GM12878 (cell line): ENCODE measurements around the gene ADGRD1. TPM values are rescaled to one million over a fixed set of nuclear protein-coding genes. Genes with fewer than 3 reads are reported as not detected.

Experiments
- ATAC-seq: fragments of 200-7000 bp; cut with Tn5 transposase; 3 replicates; pipeline ENCODE4 v1.9.1; 2020; ENCODE audit warnings: mild to moderate bottlenecking, moderate library complexity
- BruUV-seq: library from RNA; stranded (reverse); fragments of 400-500 nt; replicated peaks from 2 replicates; lab custom pipeline; 2021; lab: Mats Ljungman, UMichigan
- CTCF ChIA-PET: fragments of 300-600 bp; sonication (Branson Sonifier 250); formaldehyde crosslinking; extraction: SDS; loops from one replicate; lab custom pipeline; 2021; ENCODE audit warnings: inconsistent platforms; lab: Yijun Ruan, JAX
- POLR2A ChIA-PET: fragments of 350-600 bp; formaldehyde crosslinking; extraction: SDS; loops from one replicate; lab custom pipeline; 2021; ENCODE audit warnings: inconsistent platforms; lab: Charles Lee
- RAD21 ChIA-PET: fragments of 300-600 bp; sonication (Branson Sonifier 250); formaldehyde crosslinking; loops from one replicate; lab custom pipeline; 2023; ENCODE audit warnings: antibody characterized with exemption; ENCODE audit not compliant: unreplicated experiment; lab: Charles Lee
- SMC1A ChIA-PET: fragments of 300-600 bp; sonication (Branson Sonifier 250); formaldehyde crosslinking; loops from one replicate; lab custom pipeline; 2023; ENCODE audit not compliant: unreplicated experiment, uncharacterized antibody; lab: Charles Lee
- DNase-seq: peaks from one replicate; pipeline ENCODE4 v3.0.0-alpha.2; 2011; ENCODE audit warnings: low read depth, low spot score
- FAIRE-seq: peaks from 3 replicates; lab custom pipeline; 2011; peaks lifted over from hg19 to GRCh38; lab: Jason Lieb, UNC
- H2AFZ ChIP-seq: 2 replicates; pipeline ENCODE4 v1.6.0; 2011; ENCODE audit warnings: low read depth, low read length, control low read depth; ENCODE audit not compliant: control insufficient read depth
- H3K27ac ChIP-seq: 2 replicates; pipeline ENCODE4 v1.5.1; 2011; ENCODE audit warnings: control low read depth; ENCODE audit not compliant: control insufficient read depth, insufficient read depth
- H3K27me3 ChIP-seq, 2 experiments: replicated peaks in 1 of 2; 2 replicates each; pipeline versions ENCODE4 v1.6.0 to v1.6.1; 2011; ENCODE audit warnings: low read length in 1 of 2; ENCODE audit not compliant: control insufficient read depth in 2 of 2, insufficient read depth in 2 of 2
- H3K36me3 ChIP-seq, 2 experiments: 2 replicates each; pipeline ENCODE4 v1.5.1; 2011; ENCODE audit warnings: low read length in 1 of 2; ENCODE audit not compliant: control insufficient read depth in 2 of 2, insufficient read depth in 2 of 2
- H3K4me1 ChIP-seq: 2 replicates; pipeline ENCODE4 v1.6.1; 2011; ENCODE audit warnings: mild to moderate bottlenecking, low read length, moderate library complexity, mixed read lengths; ENCODE audit not compliant: control insufficient read depth, insufficient read depth
- H3K4me2 ChIP-seq: 2 replicates; pipeline ENCODE4 v1.6.0; 2011; ENCODE audit warnings: control low read depth; ENCODE audit not compliant: control insufficient read depth, insufficient read depth
- H3K4me3 ChIP-seq: fragments of 200-600 bp; sonication (generic); 2 replicates; pipeline ENCODE4 v1.5.1; 2016
- H3K79me2 ChIP-seq: 2 replicates; pipeline ENCODE4 v1.6.0; 2011; ENCODE audit warnings: low read length; ENCODE audit not compliant: control insufficient read depth, insufficient read depth
- H3K9ac ChIP-seq: 2 replicates; pipeline ENCODE4 v1.8.0; 2011; ENCODE audit warnings: low read length, control low read depth, mixed read lengths; ENCODE audit not compliant: control insufficient read depth, insufficient read depth
- H3K9me3 ChIP-seq: replicated peaks from 3 replicates; pipeline ENCODE4 v1.5.1; 2011; ENCODE audit warnings: mild to moderate bottlenecking, low read length; ENCODE audit not compliant: control insufficient read depth, insufficient read depth
- H4K20me1 ChIP-seq: 2 replicates; pipeline ENCODE4 v1.6.0; 2011; ENCODE audit not compliant: control insufficient read depth, insufficient read depth
- BCL3 ChIP-seq: IDR thresholded peaks from 2 replicates; pipeline ENCODE4 v1.6.1; 2011; ENCODE audit warnings: borderline replicate concordance, low read depth, mild to moderate bottlenecking, moderate library complexity, low read length; ENCODE audit not compliant: insufficient read depth, poor library complexity, severe bottlenecking
- EP300 ChIP-seq, 2 experiments: fragments of 150-350 bp in 1 of 2; IDR thresholded peaks; 2 replicates each; pipeline ENCODE4 v1.6.1; 2011 to 2012; ENCODE audit warnings: low read depth in 2 of 2, low read length in 2 of 2, borderline replicate concordance in 1 of 2, improper control_type of control experiment in 1 of 2, inconsistent platforms in 1 of 2; ENCODE audit not compliant: control insufficient read depth in 1 of 2
- HSF1 ChIP-seq: fragments of 150-350 bp; IDR thresholded peaks from 2 replicates; pipeline ENCODE4 v1.6.1; 2014; ENCODE audit warnings: mild to moderate bottlenecking, low read depth, low read length
- IKZF2 ChIP-seq, 2 experiments: fragments of 450-650 bp; IDR thresholded peaks; 2 replicates each; pipeline ENCODE4 v1.6.1; 2017; ENCODE audit warnings: mild to moderate bottlenecking in 2 of 2, moderate library complexity in 2 of 2
- MLLT1 ChIP-seq: fragments of 450-650 bp; IDR thresholded peaks from 2 replicates; pipeline ENCODE4 v1.6.1; 2016; ENCODE audit warnings: mild to moderate bottlenecking
- MTA2 ChIP-seq: fragments of 450-650 bp; IDR thresholded peaks from 2 replicates; pipeline ENCODE4 v1.6.1; 2016; ENCODE audit warnings: low read depth, mild to moderate bottlenecking, moderate library complexity
- MTA3 ChIP-seq: IDR thresholded peaks from 2 replicates; pipeline ENCODE4 v1.6.1; 2012; ENCODE audit warnings: low read length, inconsistent platforms, borderline replicate concordance
- NBN ChIP-seq: fragments of 450-650 bp; IDR thresholded peaks from 2 replicates; pipeline ENCODE4 v1.6.1; 2016
- ZNF622 ChIP-seq: fragments of 450-650 bp; IDR thresholded peaks from 2 replicates; pipeline ENCODE4 v1.6.1; 2017; ENCODE audit warnings: mild to moderate bottlenecking, inconsistent platforms
- WGBS: methylation state at CpG from one replicate; pipeline ENCODE4 v1.1.6; 2016; ENCODE audit warnings: low lambda C conversion rate; ENCODE audit not compliant: insufficient replicate concordance, insufficient coverage; ENCODE audit errors: missing lambda C conversion rate; 5-methylcytosine and 5-hydroxymethylcytosine counted together
- in situ Hi-C: fragments of 300-500 bp; cut with MboI; formaldehyde crosslinking; loops from 9 replicates; pipeline ENCODE4 v1.14.3; 2018; ENCODE audit warnings: mixed read lengths
- intact Hi-C: fragments of 100-400 bp; cut with micrococcal nuclease; formaldehyde crosslinking; loops from one replicate; pipeline ENCODE4 v1.14.2; 2022; ENCODE audit not compliant: unreplicated experiment
- polyA plus RNA-seq, 11 experiments: library from polyadenylated mRNA; depleted of rRNA in 4 of 11; unstranded in 6 of 11; stranded (reverse) in 5 of 11; fragments of >200 nt; fragmentation: Nextera tagmentation in 4 of 11; fragmentation: Illumina TruSeq in 1 of 11; extraction: Ambion mirVana in 4 of 11; extraction: Trizol in 1 of 11; gene quantifications; 1 replicate in 1 of 11; 2 replicates in 10 of 11; pipeline versions ENCODE4 v1.2.1 to v1.2.3, GENCODE V29; 2011 to 2016; ENCODE audit warnings: inconsistent platforms in 2 of 11, missing spikeins in 2 of 11, low read depth in 1 of 11
- total RNA-seq, 4 experiments: library from RNA; depleted of rRNA in 3 of 4; stranded (reverse); fragments of >200 nt in 3 of 4; fragmentation: Illumina TruSeq in 1 of 4; extraction: Trizol in 1 of 4; gene quantifications; 2 replicates each; pipeline versions ENCODE4 v1.2.1 to v1.2.3, GENCODE V29; 2013 to 2021
- TF ChIP-seq, protein P1 (sequence below): fragments of 450-650 bp; IDR thresholded peaks from 2 replicates; pipeline ENCODE4 v1.6.1; 2017; ENCODE audit warnings: mild to moderate bottlenecking, moderate library complexity

The ADGRD1 gene
- total and polyA plus RNA-seq, 10 of the 15 experiments (the other 5 are each of a cell fraction or from before 2014, with no cell fraction given), result 0.15 to 12.7 (median 1.2) TPM

DNA sequence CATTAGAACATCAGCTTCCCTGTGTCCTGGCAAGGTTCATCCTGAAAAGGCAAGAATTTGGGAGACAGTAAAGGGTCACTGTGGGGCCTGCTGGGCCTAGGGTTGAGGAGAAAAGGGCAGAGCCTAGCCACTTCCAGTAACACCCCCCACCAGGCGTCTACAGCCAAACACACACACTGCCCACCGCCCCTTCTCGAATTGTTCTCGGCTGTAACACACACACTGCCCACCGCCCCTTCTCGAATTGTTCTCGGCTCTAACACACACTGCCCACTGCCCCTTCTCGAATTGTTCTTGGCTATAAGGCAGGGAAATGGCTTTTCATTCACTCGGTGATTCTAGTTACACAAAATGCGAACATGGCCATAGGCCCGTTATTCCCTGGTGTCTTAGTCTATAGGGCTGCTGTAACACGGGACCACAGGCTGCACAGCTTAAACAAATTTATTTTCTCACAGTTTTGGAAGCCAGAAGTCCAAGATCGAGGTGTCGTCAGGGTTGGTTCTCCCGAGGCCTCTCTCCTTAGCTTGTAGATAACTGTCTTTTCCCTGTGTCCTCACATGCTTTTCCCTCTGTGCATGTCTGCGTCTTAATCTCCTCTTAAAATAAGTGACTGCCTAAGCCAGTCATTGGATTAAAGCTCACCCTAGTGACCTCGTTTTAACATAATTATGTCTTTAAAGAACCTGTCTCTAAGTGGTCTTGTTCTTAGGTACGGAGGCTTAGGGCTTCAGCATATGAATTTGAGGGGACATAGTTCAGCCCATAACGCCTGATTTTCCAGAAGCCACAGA, 171.0 kb downstream of the ADGRD1 start:
- in situ Hi-C loops, result no loop called here
- 81% methylated on average over 19 of the region's 19 CpGs for WGBS
- H3K9ac ChIP-seq, result no peak overlapping the region
- no peak overlapping the region for H3K4me3 ChIP-seq
- DNase-seq, result no peak
- intact Hi-C loops, result no loop called here
- no peak for ATAC-seq
- H4K20me1 ChIP-seq, result no peaks in the 10 kb centered on the region
- ChIA-PET SMC1A (interaction anchor here (1.3 to 1.9 kb wide), 2 partner anchors 12 to 19 kb away, joined by 3 to 6 read pairs; no protein-coding TSS in a partner anchor), POLR2A (interaction anchor here (1.5 kb wide), 1 partner anchor 13 kb away, joined by 4 read pairs; no protein-coding TSS in a partner anchor), CTCF (interaction anchor here (5.3 kb wide), 1 partner anchor 20 kb away, joined by 42 read pairs; no protein-coding TSS in a partner anchor), RAD21 (no interaction called here)
- no peak overlapping the region for H3K27ac ChIP-seq
- BruUV-seq, result no TSS peak
- H2AFZ ChIP-seq, result no peak overlapping the region
- no peaks in the 10 kb centered on the region for H3K27me3 ChIP-seq
- no peaks in the 10 kb centered on the region for H3K79me2 ChIP-seq
- no peaks in the 10 kb centered on the region for H3K4me1 ChIP-seq
- H3K4me2 ChIP-seq, result no peak overlapping the region
- FAIRE-seq, result no peak
- H3K36me3 ChIP-seq, result no peaks in the 10 kb centered on the region
- H3K9me3 ChIP-seq, result no peaks in the 10 kb centered on the region
- TF ChIP-seq BCL3 (no peak), HSF1 (no peak), EP300 (IDR thresholded peaks at IDR 0.05; ENCODE audit: borderline replicate concordance in 1 of 2, control insufficient read depth in 1 of 2, low read depth in 2 of 2, low read length in 2 of 2) (no peak), MTA3 (no peak), NBN (no peak), ZNF622 (no peak), MLLT1 (no peak), MTA2 (no peak), IKZF2 (IDR thresholded peaks at IDR 0.05) (no peak)
- TF ChIP-seq, protein P1, sequence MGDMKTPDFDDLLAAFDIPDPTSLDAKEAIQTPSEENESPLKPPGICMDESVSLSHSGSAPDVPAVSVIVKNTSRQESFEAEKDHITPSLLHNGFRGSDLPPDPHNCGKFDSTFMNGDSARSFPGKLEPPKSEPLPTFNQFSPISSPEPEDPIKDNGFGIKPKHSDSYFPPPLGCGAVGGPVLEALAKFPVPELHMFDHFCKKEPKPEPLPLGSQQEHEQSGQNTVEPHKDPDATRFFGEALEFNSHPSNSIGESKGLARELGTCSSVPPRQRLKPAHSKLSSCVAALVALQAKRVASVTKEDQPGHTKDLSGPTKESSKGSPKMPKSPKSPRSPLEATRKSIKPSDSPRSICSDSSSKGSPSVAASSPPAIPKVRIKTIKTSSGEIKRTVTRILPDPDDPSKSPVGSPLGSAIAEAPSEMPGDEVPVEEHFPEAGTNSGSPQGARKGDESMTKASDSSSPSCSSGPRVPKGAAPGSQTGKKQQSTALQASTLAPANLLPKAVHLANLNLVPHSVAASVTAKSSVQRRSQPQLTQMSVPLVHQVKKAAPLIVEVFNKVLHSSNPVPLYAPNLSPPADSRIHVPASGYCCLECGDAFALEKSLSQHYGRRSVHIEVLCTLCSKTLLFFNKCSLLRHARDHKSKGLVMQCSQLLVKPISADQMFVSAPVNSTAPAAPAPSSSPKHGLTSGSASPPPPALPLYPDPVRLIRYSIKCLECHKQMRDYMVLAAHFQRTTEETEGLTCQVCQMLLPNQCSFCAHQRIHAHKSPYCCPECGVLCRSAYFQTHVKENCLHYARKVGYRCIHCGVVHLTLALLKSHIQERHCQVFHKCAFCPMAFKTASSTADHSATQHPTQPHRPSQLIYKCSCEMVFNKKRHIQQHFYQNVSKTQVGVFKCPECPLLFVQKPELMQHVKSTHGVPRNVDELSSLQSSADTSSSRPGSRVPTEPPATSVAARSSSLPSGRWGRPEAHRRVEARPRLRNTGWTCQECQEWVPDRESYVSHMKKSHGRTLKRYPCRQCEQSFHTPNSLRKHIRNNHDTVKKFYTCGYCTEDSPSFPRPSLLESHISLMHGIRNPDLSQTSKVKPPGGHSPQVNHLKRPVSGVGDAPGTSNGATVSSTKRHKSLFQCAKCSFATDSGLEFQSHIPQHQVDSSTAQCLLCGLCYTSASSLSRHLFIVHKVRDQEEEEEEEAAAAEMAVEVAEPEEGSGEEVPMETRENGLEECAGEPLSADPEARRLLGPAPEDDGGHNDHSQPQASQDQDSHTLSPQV, result no peak
